Smooth muscle cell (in vitro differentiated cells): ENCODE data around the gene CGB5. TPM values are rescaled to one million over a fixed set of nuclear protein-coding genes. Genes with fewer than 3 reads are reported as not detected.
"Not testable (repeated sequence)": the region's sequence is repeated elsewhere in the genome, so short reads cannot be mapped to it uniquely, and the experiment has no call there.

Experiments
- DNase-seq: peaks from one replicate; lab custom pipeline; 2025; ENCODE audit not compliant: unreplicated experiment; lab: John Stamatoyannopoulos, UW
- H2AFZ ChIP-seq: fragments of 200-600 bp; sonication (generic); 2 replicates; pipeline ENCODE4 v1.6.0; 2016; ENCODE audit warnings: antibody characterized with exemption, low read depth, mild to moderate bottlenecking
- H3F3A ChIP-seq: fragments of 200-600 bp; sonication (generic); 2 replicates; pipeline ENCODE4 v1.6.0; 2017; ENCODE audit warnings: antibody characterized with exemption, low read depth
- H3K27ac ChIP-seq: fragments of 200-600 bp; sonication (generic); 2 replicates; pipeline ENCODE4 v1.5.1; 2016; ENCODE audit warnings: low read depth, mild to moderate bottlenecking
- H3K27me3 ChIP-seq: fragments of 200-600 bp; sonication (generic); 2 replicates; pipeline ENCODE4 v1.6.1; 2016; ENCODE audit warnings: low read depth, mild to moderate bottlenecking
- H3K36me3 ChIP-seq: fragments of 200-600 bp; sonication (generic); 2 replicates; pipeline ENCODE4 v1.5.1; 2016; ENCODE audit warnings: low read depth
- H3K4me1 ChIP-seq: fragments of 200-600 bp; sonication (generic); 2 replicates; pipeline ENCODE4 v1.5.1; 2016; ENCODE audit warnings: low read depth
- H3K4me2 ChIP-seq: fragments of 200-600 bp; sonication (generic); 2 replicates; pipeline ENCODE4 v1.6.0; 2016; ENCODE audit warnings: mild to moderate bottlenecking
- H3K4me3 ChIP-seq: fragments of 200-600 bp; sonication (generic); 2 replicates; pipeline ENCODE4 v1.5.1; 2016; ENCODE audit warnings: mild to moderate bottlenecking
- H3K79me2 ChIP-seq: fragments of 200-600 bp; sonication (generic); 2 replicates; pipeline ENCODE4 v1.6.0; 2016; ENCODE audit warnings: low read depth, mild to moderate bottlenecking
- H3K9ac ChIP-seq: fragments of 200-600 bp; sonication (generic); 2 replicates; pipeline ENCODE4 v1.6.0; 2016; ENCODE audit warnings: low read depth
- H3K9me3 ChIP-seq: fragments of 200-600 bp; sonication (generic); replicated peaks from 2 replicates; pipeline ENCODE4 v1.5.1; 2016; ENCODE audit warnings: low read depth
- H4K20me1 ChIP-seq: fragments of 200-600 bp; sonication (generic); 2 replicates; pipeline ENCODE4 v1.6.0; 2016; ENCODE audit warnings: low read depth
- CTCF ChIP-seq: fragments of 200-600 bp; sonication (generic); IDR thresholded peaks from 2 replicates; pipeline ENCODE4 v1.5.1; 2017; ENCODE audit warnings: borderline replicate concordance, mild to moderate bottlenecking, antibody characterized with exemption; ENCODE audit not compliant: insufficient read depth, poor library complexity, severe bottlenecking
- WGBS: methylation state at CpG from one replicate; pipeline ENCODE4 v1.1.7; 2016; ENCODE audit warnings: low lambda C conversion rate; 5-methylcytosine and 5-hydroxymethylcytosine counted together
- polyA plus RNA-seq: library from polyadenylated mRNA; unstranded; fragments of >200 nt; fragmentation: Nextera tagmentation; extraction: Ambion mirVana; gene quantifications from 2 replicates; pipeline ENCODE4 v1.2.1, GENCODE V29; 2016
- total RNA-seq: library from RNA; depleted of rRNA; stranded (reverse); fragments of >200 nt; gene quantifications from 2 replicates; pipeline ENCODE4 v1.2.3, GENCODE V29; 2014

CGB5 gene
- total and polyA plus RNA-seq, 2 experiments from 2014 or later: 2.0 TPM; not detected in 1

- Histone ChIP-seq H3K4me3 (no peak overlapping the region), H3K36me3 (no peaks in the 10 kb centered on the region), H3F3A (no peaks in the 10 kb centered on the region), H3K4me2 (no peak overlapping the region), H2AFZ (no peak overlapping the region), H3K9ac (no peak overlapping the region), H3K79me2 (no peaks in the 10 kb centered on the region), H3K4me1 (no peaks in the 10 kb centered on the region), H3K9me3 (no peaks in the 10 kb centered on the region), H4K20me1 (no peaks in the 10 kb centered on the region), H3K27ac (no peak overlapping the region), H3K27me3 (peaks cover 29% of the 10 kb centered on the region)
- WGBS: 80% methylated on average over 22 of the region's 23 CpGs
- DNase-seq: no peak
- peak; percentile 13 for TF ChIP-seq CTCF
These were observed 30.1 kb downstream of the CGB5 start for GRCh38 chr19:49073514-49074378.

GRCh38 chr19:49074869-49075268 lies 31.2 kb downstream of the CGB5 start:
- not testable (repeated sequence) for DNase-seq, H3F3A ChIP-seq, H3K4me2 ChIP-seq, H3K79me2 ChIP-seq, H3K36me3 ChIP-seq, H3K9ac ChIP-seq, H2AFZ ChIP-seq, H3K4me1 ChIP-seq, H3K4me3 ChIP-seq, H3K27ac ChIP-seq, H3K9me3 ChIP-seq, H4K20me1 ChIP-seq
- H3K27me3 ChIP-seq: peaks cover 29% of the 10 kb centered on the region
- WGBS: 23% methylated on average over 9 of the region's 9 CpGs
- peak; percentile 54 for TF ChIP-seq CTCF

GRCh38 chr19:49080392-49080791 lies 36.7 kb downstream of the CGB5 start:
- Histone ChIP-seq H4K20me1 (no peaks in the 10 kb centered on the region), H2AFZ (no peak overlapping the region), H3F3A (no peaks in the 10 kb centered on the region), H3K4me2 (no peak overlapping the region), H3K27ac (no peak overlapping the region), H3K4me3 (no peak overlapping the region), H3K79me2 (peaks cover 1% of the 10 kb centered on the region), H3K27me3 (no peaks in the 10 kb centered on the region), H3K4me1 (peaks cover 4% of the 10 kb centered on the region), H3K9me3 (no peaks in the 10 kb centered on the region), H3K9ac (no peak overlapping the region), H3K36me3 (no peaks in the 10 kb centered on the region)
- 85% methylated on average over 4 of the region's 4 CpGs for WGBS
- no peak for DNase-seq
- no peak for TF ChIP-seq CTCF

GRCh38 chr19:49081273-49081672 lies 37.6 kb downstream of the CGB5 start:
- Histone ChIP-seq H4K20me1 (peaks cover 7% of the 10 kb centered on the region), H3K36me3 (no peaks in the 10 kb centered on the region), H2AFZ (no peak overlapping the region), H3K4me3 (no peak overlapping the region), H3K4me2 (no peak overlapping the region), H3K4me1 (peaks cover 6% of the 10 kb centered on the region), H3K79me2 (peaks cover 10% of the 10 kb centered on the region), H3K27me3 (no peaks in the 10 kb centered on the region), H3K9me3 (no peaks in the 10 kb centered on the region), H3F3A (no peaks in the 10 kb centered on the region), H3K9ac (no peak overlapping the region), H3K27ac (no peak overlapping the region)
- 94% methylated on average over 1 of the region's 1 CpG for WGBS
- DNase-seq: no peak
- no peak for TF ChIP-seq CTCF
